Mononuclear cell (primary cell): ENCODE data around the gene GDPD5. TPM values are rescaled to one million over a fixed set of nuclear protein-coding genes. Genes with fewer than 3 reads are reported as not detected.

Experiments
- H3K27me3 ChIP-seq: 2 replicates; pipeline ENCODE4 v1.6.0; 2011; ENCODE audit warnings: low read length, control low read depth; ENCODE audit not compliant: insufficient read depth
- H3K4me1 ChIP-seq: 2 replicates; pipeline ENCODE4 v1.5.1; 2011; ENCODE audit warnings: mild to moderate bottlenecking, low read length, control low read depth; ENCODE audit not compliant: insufficient read depth
- H3K4me3 ChIP-seq: 2 replicates; pipeline ENCODE4 v1.5.1; 2011; ENCODE audit warnings: mild to moderate bottlenecking, low read length, moderate library complexity
- H3K9me3 ChIP-seq: 2 replicates; pipeline ENCODE4 v1.5.1; 2011; ENCODE audit warnings: low read depth, mild to moderate bottlenecking, control low read depth, low read length
- total RNA-seq: library from RNA; depleted of rRNA; stranded (reverse); fragments of >200 nt; gene quantifications from one replicate; pipeline ENCODE4 v1.2.3, GENCODE V29; 2012

Gene GDPD5
- total RNA-seq, 1 donor = 14.5 TPM

- Histone ChIP-seq H3K9me3 (no peaks in the 10 kb centered on the region), H3K27me3 (no peaks in the 10 kb centered on the region), H3K4me3 (no peak overlapping the region), H3K4me1 (peaks cover 12% of the 10 kb centered on the region)
These were observed 8.9 kb downstream of the GDPD5 start for GRCh38 chr11:75516886-75517285.

GRCh38 chr11:75516140-75516539, 9.6 kb downstream of the GDPD5 start:
- no peaks in the 10 kb centered on the region for H3K27me3 ChIP-seq
- no peak overlapping the region for H3K4me3 ChIP-seq
- peaks cover 12% of the 10 kb centered on the region for H3K4me1 ChIP-seq
- no peaks in the 10 kb centered on the region for H3K9me3 ChIP-seq

- peaks cover 12% of the 10 kb centered on the region for H3K4me1 ChIP-seq
- H3K4me3 ChIP-seq = no peak overlapping the region
- no peaks in the 10 kb centered on the region for H3K9me3 ChIP-seq
- no peaks in the 10 kb centered on the region for H3K27me3 ChIP-seq
These were observed 11.1 kb downstream of the GDPD5 start for GRCh38 chr11:75514596-75514995.

- peaks cover 24% of the 10 kb centered on the region for H3K4me1 ChIP-seq
- H3K4me3 ChIP-seq = no peak overlapping the region
- no peaks in the 10 kb centered on the region for H3K27me3 ChIP-seq
- no peaks in the 10 kb centered on the region for H3K9me3 ChIP-seq
These were observed 12.5 kb downstream of the GDPD5 start for GRCh38 chr11:75513250-75513649.

- H3K4me3 ChIP-seq = no peak overlapping the region
- H3K9me3 ChIP-seq = no peaks in the 10 kb centered on the region
- no peaks in the 10 kb centered on the region for H3K27me3 ChIP-seq
- peaks cover 24% of the 10 kb centered on the region for H3K4me1 ChIP-seq
These were observed 15.1 kb downstream of the GDPD5 start for GRCh38 chr11:75510723-75511019.

GRCh38 chr11:75510004-75510722, 15.6 kb downstream of the GDPD5 start:
- Histone ChIP-seq H3K9me3 (no peaks in the 10 kb centered on the region), H3K4me1 (peaks cover 28% of the 10 kb centered on the region), H3K27me3 (no peaks in the 10 kb centered on the region)

GRCh38 chr11:75509020-75509720, 16.6 kb downstream of the GDPD5 start:
- H3K27me3 ChIP-seq = no peaks in the 10 kb centered on the region
- H3K4me1 ChIP-seq = peaks cover 38% of the 10 kb centered on the region
- no peaks in the 10 kb centered on the region for H3K9me3 ChIP-seq
- no peak overlapping the region for H3K4me3 ChIP-seq

More at GRCh38 chr11:75510004-75510722, 15.6 kb downstream of the GDPD5 start:
- no peak overlapping the region for H3K4me3 ChIP-seq

GRCh38 chr11:75508051-75508561, 17.6 kb downstream of the GDPD5 start:
- Histone ChIP-seq H3K4me1 (peaks cover 42% of the 10 kb centered on the region), H3K4me3 (no peak overlapping the region), H3K27me3 (no peaks in the 10 kb centered on the region), H3K9me3 (no peaks in the 10 kb centered on the region)

GRCh38 chr11:75507571-75507970, 18.2 kb downstream of the GDPD5 start:
- peaks cover 42% of the 10 kb centered on the region for H3K4me1 ChIP-seq
- no peaks in the 10 kb centered on the region for H3K9me3 ChIP-seq
- H3K4me3 ChIP-seq = no peak overlapping the region
- no peaks in the 10 kb centered on the region for H3K27me3 ChIP-seq

- no peak overlapping the region for H3K4me3 ChIP-seq
- H3K27me3 ChIP-seq = no peaks in the 10 kb centered on the region
- H3K9me3 ChIP-seq = no peaks in the 10 kb centered on the region
- peaks cover 42% of the 10 kb centered on the region for H3K4me1 ChIP-seq
These were observed 18.9 kb downstream of the GDPD5 start for GRCh38 chr11:75506827-75507226.

GRCh38 chr11:75505916-75506692, 19.6 kb downstream of the GDPD5 start:
- H3K4me3 ChIP-seq = no peak overlapping the region
- no peaks in the 10 kb centered on the region for H3K9me3 ChIP-seq
- peaks cover 42% of the 10 kb centered on the region for H3K4me1 ChIP-seq
- no peaks in the 10 kb centered on the region for H3K27me3 ChIP-seq

- Histone ChIP-seq H3K4me1 (peaks cover 42% of the 10 kb centered on the region), H3K27me3 (no peaks in the 10 kb centered on the region), H3K4me3 (no peak overlapping the region), H3K9me3 (no peaks in the 10 kb centered on the region)
These were observed 21.2 kb downstream of the GDPD5 start for GRCh38 chr11:75504501-75504900.

- Histone ChIP-seq H3K27me3 (no peaks in the 10 kb centered on the region), H3K4me1 (peaks cover 34% of the 10 kb centered on the region), H3K4me3 (no peak overlapping the region), H3K9me3 (no peaks in the 10 kb centered on the region)
These were observed 22.1 kb downstream of the GDPD5 start for GRCh38 chr11:75503531-75504099.

- H3K9me3 ChIP-seq = no peaks in the 10 kb centered on the region
- H3K27me3 ChIP-seq = no peaks in the 10 kb centered on the region
- H3K4me3 ChIP-seq = no peak overlapping the region
- peaks cover 19% of the 10 kb centered on the region for H3K4me1 ChIP-seq
These were observed 23.6 kb downstream of the GDPD5 start for GRCh38 chr11:75502138-75502537.

GRCh38 chr11:75500742-75501141, 25.0 kb downstream of the GDPD5 start:
- Histone ChIP-seq H3K4me3 (no peak overlapping the region), H3K9me3 (no peaks in the 10 kb centered on the region), H3K4me1 (peaks cover 18% of the 10 kb centered on the region), H3K27me3 (no peaks in the 10 kb centered on the region)
